Right lobe of liver (tissue), 4 donors: ENCODE data around the gene LPCAT1.

Experiments used
- CTCF ChIP-seq, 4 donors: fragments of 200-600 bp in 3 of 4; fragments of 450-650 bp in 1 of 4; IDR thresholded peaks; one replicate each; pipeline versions ENCODE4 v1.5.1 to v1.8.0; 2016 to 2022; ENCODE audit warnings: antibody characterized with exemption in 4 of 4, mild to moderate bottlenecking in 2 of 4
- POLR2A ChIP-seq: fragments of 450-650 bp; IDR thresholded peaks from one replicate; pipeline ENCODE4 v1.6.1; 2017; ENCODE audit warnings: antibody characterized with exemption, mild to moderate bottlenecking
- donor health status: DM: no; HTN: no; CAD: no.
- donor health status: DM: no; HTN: no; CAD: no.
- donor health status: DM: no; HTN: yes; CAD: no.

DNA sequence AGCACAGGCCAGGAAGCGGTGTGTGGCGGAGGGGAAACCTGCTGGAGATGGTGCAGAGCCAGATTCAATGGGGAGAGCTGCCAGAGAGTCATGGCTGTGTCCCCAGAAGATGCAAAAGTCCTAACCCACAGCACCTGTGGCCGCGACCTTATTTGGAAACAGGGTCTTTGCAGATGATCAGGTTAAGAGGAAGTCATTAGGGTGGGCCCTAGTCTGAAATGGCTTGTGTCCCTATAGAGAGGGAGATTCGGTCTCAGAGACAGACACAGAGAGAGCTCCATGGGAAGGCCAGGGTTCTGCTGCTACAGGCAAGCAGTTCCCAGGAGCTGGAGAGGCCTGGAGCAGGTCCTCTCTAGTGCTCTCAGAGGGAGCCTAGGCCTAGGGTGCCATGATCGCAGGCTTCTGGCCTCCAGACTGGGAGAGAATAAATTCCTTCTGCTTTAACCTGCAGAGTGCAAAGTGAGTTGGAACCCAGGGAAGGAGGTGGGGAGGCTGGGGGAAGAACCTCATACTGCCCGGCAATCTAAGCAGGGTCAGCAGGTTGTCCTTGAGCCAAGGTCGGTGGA lies 1.9 kb upstream of the LPCAT1 start:
- no peak for TF ChIP-seq CTCF (IDR thresholded peaks at IDR 0.05)
- TF ChIP-seq POLR2A, result no peak
